Stimulated activated CD4-positive, alpha-beta T cell treated with anti-CD3 and anti-CD28 coated beads, Interleukin-2, amount 100 ng/mL, for 48 hours (primary cell): ENCODE results near the gene C1QA.
"Not testable (repeated sequence)": the region's sequence is repeated elsewhere in the genome, so short reads cannot be mapped to it uniquely, and the experiment has no call there.

Experiments
- DNase-seq, 2 donors: peaks; one replicate each; pipeline ENCODE4 v3.0.0-alpha.2; 2020

C1QA gene

GRCh38 chr1:22643381-22643780, 7.0 kb downstream of the C1QA start, which contains the start of gene C1QC:
Gene C1QC, plus strand, starts transcription at chr1:22643633. Its CDS starts 391 bp downstream, at chr1:22644024.
- DNase-seq: no peak

DNA sequence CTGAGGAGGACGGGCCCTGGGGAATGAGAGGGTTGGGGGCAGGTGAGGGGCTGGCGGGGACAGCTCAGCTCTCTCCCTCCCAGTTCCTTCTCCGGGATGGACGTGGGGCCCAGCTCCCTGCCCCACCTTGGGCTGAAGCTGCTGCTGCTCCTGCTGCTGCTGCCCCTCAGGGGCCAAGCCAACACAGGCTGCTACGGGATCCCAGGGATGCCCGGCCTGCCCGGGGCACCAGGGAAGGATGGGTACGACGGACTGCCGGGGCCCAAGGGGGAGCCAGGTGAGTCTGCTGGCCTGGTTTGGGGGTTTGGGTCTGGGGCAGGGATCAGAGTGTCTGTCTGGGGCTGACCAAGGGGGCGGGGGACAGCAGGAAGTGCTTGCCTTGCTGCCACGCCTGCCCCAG, 7.5 kb downstream of the C1QA start:
- no peak for DNase-seq

DNA sequence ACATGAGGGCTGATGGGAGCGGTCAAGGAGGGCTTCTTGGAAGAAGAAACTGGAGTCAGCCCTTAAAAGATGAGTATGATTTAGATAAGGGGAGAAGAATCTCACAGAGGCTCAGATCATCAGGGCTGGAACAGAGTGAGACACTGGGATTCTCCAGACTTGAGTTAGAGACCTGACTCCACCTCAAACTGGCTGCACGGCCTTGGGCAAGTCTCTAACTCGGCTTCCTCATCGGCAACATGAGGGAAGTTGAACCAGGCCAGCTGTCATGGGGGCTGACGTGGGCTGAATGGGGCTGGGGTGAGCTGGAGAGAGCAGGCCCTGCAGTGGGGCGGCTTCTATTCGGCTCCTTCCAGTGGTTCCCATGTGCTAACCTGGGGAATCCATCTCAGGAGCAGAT, 9.5 kb downstream of the C1QA start:
- DNase-seq: no peak

GRCh38 chr1:22646384-22646783, 10.0 kb downstream of the C1QA start:
- DNase-seq: no peak

DNA sequence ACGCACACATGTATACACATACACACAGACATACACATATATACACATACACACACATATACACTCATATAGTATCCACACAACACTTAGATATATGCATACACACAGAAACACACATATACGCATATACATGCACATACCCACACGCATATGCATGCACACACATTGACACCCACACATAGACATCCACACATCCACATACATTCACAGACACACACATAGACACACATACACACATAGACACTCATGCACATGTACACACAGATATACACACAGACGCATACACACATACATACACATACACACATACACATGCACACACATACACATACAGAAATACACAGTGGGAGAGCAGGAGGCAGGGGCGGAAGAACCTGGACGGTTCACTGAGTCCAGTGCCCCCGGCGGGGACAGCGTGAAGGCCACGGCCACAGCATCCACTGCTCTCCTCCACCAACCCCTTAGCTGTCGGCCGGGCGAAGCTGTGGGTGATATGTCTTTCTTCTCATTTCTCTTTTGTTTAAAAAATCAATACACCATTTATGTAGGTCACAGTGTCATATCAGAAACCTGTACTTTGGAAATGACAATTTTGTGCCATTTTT, 13.8 kb downstream of the C1QA start:
- no peak for DNase-seq

DNA sequence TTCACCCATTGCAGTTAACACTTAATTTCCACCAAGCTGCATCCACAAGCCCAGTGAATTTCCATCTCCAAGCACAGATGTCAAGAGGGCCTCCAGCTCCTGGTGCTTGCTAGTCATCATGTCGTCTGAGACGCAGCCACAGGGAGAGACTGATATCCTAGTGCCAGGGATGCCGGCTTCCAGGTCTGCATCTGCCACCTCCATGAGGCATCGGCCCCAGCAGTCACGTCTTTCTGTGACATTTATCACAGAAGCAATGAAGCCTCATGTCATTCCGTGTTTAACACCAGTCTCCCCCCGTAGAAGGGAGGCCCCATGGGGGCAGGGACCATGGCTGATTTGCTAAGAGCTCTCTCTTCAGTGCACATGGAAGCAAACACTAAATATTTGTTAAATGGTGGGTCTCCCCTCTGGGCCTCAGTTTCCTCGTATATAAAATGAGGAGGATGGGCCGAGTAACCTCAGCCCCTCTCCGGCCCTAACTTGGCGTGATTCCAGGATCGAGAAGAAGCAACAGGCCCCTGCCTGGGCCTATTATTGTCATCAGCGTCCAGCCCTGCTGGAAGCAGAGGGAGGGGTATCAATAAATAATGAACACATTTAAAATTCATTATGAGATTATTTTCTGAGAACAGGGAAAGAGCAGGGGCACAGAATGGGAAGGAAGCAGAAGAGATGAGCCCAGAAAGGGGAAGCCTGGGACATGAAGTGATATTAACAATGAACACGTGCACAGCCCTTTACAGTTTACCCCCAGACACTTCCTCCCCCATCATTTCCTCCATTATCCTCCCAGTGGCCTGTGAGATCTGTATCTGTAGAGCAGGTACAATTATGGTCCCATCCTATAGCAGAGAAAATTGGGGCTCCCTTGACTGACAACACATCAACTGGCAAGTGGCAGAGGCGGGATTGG, 15.8 kb downstream of the C1QA start:
- DNase-seq: no peak

DNA sequence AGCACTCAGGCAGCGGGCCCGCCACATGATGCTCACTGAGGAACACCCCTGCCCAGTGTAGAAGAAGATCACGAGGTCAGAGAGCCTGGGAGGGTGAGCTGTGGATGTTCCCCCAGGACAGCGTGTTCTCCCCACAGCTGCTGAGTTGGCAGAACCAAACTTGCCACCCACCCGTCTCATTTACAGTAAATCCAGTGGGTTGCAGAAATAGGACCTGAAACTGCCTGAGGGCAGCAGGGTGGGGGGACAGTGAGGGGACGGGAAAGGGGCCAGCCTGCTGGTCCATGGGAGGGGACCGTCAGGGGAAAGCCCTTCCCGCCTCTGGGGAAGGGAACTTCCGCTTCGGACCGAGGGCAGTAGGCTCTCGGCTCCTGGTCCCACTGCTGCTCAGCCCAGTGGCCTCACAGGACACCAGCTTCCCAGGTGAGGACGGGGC, 16.5 kb downstream of the C1QA start, which contains the start of gene C1QB:
TSS of gene C1QB (plus strand) at position 356 of the 436 bp plus-strand sequence. CDS start 6,227 bp downstream, outside the sequence.
- no peak for DNase-seq

DNA sequence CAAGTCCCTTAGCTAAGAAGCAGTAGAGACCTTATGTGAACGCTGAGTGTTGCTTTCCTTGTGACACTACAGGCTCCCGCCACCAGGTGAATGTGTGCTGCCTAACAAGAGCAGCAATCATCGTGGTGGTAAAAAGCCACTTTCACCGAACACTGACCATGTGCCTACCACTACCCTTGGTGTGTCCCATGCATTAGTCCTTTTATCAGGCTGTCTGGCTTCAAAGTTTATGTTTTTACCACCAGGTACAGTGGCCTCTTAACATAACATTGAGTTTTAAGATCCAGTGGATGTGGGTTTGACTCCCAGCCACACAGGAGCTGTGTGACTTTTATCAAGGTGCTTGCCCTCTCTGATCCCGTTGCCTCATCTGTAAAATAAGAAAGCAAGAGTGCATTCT, 18.3 kb downstream of the C1QA start:
- no peak for DNase-seq

GRCh38 chr1:22658385-22659163, 22.1 kb downstream of the C1QA start:
- DNase-seq: no peak

DNA sequence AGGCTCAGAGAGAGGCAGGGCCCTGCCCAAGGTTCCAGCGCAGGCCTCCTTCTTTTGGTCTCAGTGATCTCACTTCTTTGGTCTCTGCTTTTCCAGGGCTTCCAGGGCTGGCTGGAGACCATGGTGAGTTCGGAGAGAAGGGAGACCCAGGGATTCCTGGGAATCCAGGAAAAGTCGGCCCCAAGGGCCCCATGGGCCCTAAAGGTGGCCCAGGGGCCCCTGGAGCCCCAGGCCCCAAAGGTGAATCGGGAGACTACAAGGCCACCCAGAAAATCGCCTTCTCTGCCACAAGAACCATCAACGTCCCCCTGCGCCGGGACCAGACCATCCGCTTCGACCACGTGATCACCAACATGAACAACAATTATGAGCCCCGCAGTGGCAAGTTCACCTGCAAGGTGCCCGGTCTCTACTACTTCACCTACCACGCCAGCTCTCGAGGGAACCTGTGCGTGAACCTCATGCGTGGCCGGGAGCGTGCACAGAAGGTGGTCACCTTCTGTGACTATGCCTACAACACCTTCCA, 24.4 kb downstream of the C1QA start:
- DNase-seq: no peak

GRCh38 chr1:22661880-22662279, 25.5 kb downstream of the C1QA start:
- no peak for DNase-seq

DNA sequence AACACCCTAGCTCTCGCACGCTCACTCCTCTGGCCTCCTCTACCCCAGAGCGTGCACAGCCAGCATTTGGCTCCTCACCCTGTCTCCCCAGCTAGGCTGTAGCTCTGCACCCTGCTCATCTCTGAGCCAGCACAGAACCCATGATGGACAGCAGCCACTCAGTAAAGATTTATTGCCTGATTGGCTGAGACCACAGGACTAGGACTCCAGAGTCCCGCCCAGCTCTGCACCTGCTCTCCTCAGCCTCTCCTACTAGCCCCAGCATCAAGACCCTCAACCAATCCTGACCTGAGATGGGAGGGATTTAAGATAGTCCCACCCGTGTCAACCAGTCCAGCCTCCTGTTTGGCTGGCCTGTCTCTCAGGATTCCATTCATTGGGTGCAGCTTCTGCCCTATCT, 25.9 kb downstream of the C1QA start:
- no peak for DNase-seq

- no peak for DNase-seq
Measured at GRCh38 chr1:22662986-22663408, 26.6 kb downstream of the C1QA start.

- no peak for DNase-seq
Measured at GRCh38 chr1:22665752-22666151, 29.3 kb downstream of the C1QA start.

- DNase-seq: no peak
Measured at GRCh38 chr1:22666412-22666811, 30.0 kb downstream of the C1QA start.

DNA sequence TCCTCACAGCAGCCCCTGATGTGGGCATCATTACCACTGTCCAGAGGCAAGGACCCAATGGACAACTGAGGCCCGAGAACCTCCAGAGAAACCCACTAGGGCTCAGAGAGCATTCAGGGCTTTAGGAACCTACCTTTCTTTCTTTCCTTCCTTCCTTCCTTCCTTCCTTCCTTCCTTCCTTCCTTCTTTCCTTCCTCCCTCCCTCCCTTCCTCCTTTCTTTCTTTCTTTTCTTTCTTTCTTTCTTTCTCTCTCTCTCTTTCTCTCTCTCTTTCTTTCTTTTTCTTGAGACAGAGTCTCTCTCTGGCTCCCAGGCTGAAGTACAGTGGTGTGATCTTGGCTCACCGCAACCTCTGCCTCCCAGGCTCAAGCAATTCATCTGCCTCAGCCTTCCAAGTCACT, 32.4 kb downstream of the C1QA start:
- not testable (repeated sequence) for DNase-seq

GRCh38 chr1:22670352-22670975, 34.0 kb downstream of the C1QA start:
- DNase-seq: no peak

DNA sequence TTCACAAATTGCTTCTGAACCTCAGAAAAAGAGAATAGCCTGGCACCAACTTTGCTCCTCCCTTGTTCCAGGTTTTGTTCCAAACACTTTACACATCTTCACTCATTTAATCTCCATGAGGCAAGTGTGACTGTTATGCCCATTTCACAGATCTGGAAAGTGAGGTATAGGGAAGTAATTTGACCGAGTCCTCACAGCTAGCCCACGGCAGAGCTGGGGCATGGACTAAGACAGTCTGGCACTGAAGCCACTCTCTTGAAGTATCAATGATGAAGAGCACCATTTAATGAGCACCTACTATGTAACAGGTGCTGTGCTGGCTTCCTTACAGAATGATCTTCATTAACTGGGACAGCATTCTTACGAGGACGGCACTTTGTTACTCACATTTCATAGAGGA, 35.6 kb downstream of the C1QA start:
- DNase-seq: no peak

DNA sequence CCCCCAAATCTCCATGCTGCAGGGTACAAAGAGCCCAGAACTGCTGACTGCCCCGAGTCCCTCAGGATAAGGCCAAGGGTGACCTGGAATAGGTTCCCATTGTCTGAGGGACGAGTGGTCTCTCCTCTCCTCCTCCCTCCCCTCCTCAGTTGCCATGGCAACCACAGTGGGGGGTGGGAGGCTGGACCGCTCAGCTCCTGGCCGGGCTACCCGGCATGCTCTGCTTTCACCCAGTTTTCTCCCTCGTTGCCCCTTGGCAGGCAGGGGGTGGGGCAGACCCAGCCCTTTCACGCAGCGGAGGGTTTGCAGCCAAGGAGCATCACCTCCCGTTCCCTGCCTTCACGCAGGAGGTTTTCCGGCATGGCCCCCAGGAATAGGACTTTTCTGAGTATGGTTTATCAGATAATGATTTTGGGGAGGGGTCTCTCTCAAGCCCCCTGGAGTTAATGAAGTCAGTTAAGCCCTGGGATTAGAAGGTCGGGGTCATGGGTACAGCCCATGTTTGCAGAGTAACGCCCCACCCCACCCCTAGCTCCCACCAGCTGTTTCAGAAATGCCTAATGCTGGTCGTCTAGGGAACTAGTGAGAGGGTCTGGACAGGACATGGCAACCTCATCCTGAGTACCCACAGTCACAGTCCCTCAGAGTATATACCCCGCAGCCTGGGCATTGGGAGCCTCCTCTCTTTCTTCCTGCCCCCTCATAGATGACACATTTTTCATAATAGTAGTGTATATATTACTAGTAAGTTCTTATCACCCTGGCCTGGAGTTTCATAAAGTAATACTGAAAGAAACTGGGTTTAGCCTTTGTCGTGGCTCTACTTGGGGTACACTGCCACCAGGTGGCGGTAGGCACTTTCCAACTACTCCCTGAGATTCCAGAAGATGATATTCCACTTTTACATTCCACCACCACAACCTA, 37.3 kb downstream of the C1QA start:
- peak; percentile 24 to 27 for DNase-seq

DNA sequence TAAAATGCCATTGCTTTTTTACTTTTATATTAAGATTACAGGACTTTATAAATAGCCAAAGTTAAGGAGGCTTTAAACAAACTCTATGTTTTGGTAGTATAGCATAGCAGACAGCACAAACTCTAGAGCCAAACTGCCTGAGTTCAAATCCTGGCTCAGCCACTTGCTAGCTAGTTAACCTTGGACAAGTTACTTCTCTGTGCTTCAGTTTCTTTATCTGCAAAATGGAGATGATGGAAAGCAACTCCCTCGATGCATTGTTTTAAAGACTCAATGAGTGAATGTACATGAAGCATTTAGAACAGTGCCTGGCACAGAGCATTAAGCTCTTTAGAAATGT, 38.0 kb downstream of the C1QA start:
- no peak for DNase-seq

GRCh38 chr1:22676151-22676550, 39.7 kb downstream of the C1QA start:
- not testable (repeated sequence) for DNase-seq
